Activated T-helper 1 cell treated with anti-CD3 and anti-CD28 coated beads, Interleukin-12 subunit alpha, Interleukin-12 subunit beta, Interleukin-2, Interleukin-4 antibody, amounts not matched to agents 30 ng/mL and 10 ng/mL and 1 ng/mL, durations not matched to agents 14 hours and 24 hours and 36 hours (primary cell): ENCODE data around the gene SOX9. TPM values are rescaled to one million over a fixed set of nuclear protein-coding genes. Genes with fewer than 3 reads are reported as not detected.

Source experiments
- DNase-seq: peaks from one replicate; pipeline ENCODE4 v3.0.0; 2021; ENCODE audit warnings: low spot score
- H3K27ac Mint-ChIP-seq: one replicate; pipeline ENCODE4 v1.8.0; 2021; ENCODE audit warnings: mild to moderate bottlenecking, mixed read lengths
- H3K27me3 Mint-ChIP-seq: one replicate; pipeline ENCODE4 v1.8.0; 2022; ENCODE audit warnings: mild to moderate bottlenecking, moderate library complexity, mixed read lengths; ENCODE audit not compliant: insufficient read depth
- H3K36me3 Mint-ChIP-seq: one replicate; pipeline ENCODE4 v1.8.0; 2021; ENCODE audit warnings: low read depth, mixed read lengths
- H3K4me1 Mint-ChIP-seq: one replicate; pipeline ENCODE4 v1.8.0; 2021; ENCODE audit warnings: low read depth, mixed read lengths
- H3K4me3 Mint-ChIP-seq: one replicate; pipeline ENCODE4 v1.8.0; 2021; ENCODE audit warnings: mild to moderate bottlenecking, moderate library complexity, mixed read lengths
- H3K9me3 Mint-ChIP-seq: one replicate; pipeline ENCODE4 v1.8.0; 2021; ENCODE audit warnings: mixed read lengths
- intact Hi-C: fragments of 100-400 bp; cut with micrococcal nuclease; formaldehyde crosslinking; loops from one replicate; pipeline ENCODE4 v1.15.1; 2024
- total RNA-seq: library from RNA; stranded (reverse); gene quantifications from 2 replicates; pipeline ENCODE4 v1.2.3, GENCODE V29; 2022

The SOX9 gene
- total RNA-seq, 1 donor from 2014 or later, result not detected

DNA sequence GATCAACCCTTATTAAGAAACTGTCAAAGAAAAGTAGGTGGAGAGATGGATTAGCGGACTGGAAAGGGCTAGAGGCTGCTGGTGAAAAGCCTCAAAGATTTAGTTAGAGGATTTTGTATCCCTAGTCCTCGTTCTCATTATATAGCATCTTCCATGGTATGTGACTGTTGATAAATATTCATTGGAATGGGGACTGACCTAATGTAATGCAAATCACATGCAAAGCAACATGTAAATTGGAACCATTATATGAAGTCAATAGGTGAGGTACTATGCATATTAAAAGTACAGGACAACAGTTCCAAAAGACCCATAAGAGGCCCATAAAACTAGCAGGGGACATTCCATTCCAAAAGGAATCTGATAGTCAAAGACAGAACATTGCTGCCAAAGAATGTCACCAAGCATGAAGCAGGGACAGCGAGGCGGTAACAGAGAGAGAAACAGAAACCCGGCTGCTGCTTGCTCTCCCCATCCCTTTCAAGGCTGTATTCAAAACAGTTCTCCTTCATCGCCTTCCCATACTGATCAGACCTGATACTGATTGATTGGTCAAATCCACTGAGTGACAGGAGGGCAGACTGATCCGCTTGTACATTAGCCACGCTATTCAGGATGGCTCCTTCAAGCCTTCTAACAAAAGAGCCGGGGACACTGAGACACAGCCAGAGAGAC lies 44.5 kb downstream of the SOX9 start:
- Mint-ChIP-seq H3K4me1 (no peaks in the 10 kb centered on the region), H3K36me3 (no peaks in the 10 kb centered on the region), H3K27me3 (no peaks in the 10 kb centered on the region), H3K27ac (no peak overlapping the region), H3K9me3 (peaks cover 7% of the 10 kb centered on the region), H3K4me3 (no peak overlapping the region)
- intact Hi-C loops, result no loop called here
- DNase-seq, result no peak

DNA sequence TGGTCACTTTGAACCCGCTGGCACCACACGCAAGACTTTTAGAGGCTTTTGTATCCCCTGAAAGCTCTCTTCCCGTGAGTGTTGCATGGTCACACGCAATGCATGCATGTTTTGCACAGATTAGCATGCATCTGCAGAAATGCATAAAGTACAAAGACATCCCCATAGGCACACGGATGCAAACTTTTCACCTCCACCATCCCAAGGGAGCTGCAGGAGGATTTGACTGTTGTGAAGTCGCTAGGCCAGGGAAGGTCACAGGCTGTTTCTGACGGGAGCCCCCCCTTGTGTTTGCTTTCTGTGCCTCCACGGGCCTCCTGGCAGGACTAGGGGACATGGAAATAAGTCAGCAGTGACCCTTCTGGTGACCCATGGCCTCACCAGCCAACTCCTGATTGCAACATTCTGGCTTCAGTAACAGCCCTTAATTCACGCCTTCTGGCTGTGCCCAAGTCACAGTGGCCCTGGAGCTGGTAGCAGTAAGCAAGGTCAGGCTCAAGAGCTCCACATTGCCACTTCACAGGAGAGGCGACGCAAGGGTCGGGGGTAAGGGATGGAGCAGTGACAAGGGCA lies 45.1 kb downstream of the SOX9 start:
- Mint-ChIP-seq H3K4me3 (no peak overlapping the region), H3K36me3 (no peaks in the 10 kb centered on the region), H3K9me3 (peaks cover 2% of the 10 kb centered on the region), H3K4me1 (no peaks in the 10 kb centered on the region), H3K27ac (no peak overlapping the region), H3K27me3 (no peaks in the 10 kb centered on the region)
- intact Hi-C loops, result no loop called here
- no peak for DNase-seq

DNA sequence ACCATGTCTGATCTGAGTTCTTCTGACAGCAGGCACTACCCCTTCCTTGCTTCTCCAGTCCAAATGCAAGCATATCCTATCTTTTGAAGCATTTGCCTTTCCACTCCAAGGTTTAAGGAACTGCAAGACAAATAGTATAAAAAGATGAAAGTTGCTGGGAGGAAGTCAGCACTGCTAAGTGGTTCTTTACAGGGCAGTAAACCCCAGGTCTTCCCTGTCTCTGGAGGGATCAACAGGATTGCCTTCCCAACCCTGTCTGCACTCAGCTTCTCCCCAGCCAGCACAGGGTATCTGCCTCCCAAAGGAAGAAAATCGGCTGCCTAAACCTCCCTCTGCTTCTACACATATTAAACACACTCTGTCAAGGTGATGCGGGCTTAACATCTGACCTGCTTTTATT lies 46.8 kb downstream of the SOX9 start:
- Mint-ChIP-seq H3K4me3 (no peak overlapping the region), H3K36me3 (no peaks in the 10 kb centered on the region), H3K4me1 (no peaks in the 10 kb centered on the region), H3K9me3 (no peaks in the 10 kb centered on the region), H3K27me3 (no peaks in the 10 kb centered on the region), H3K27ac (no peak overlapping the region)
- intact Hi-C loops, result no loop called here
- no peak for DNase-seq

DNA sequence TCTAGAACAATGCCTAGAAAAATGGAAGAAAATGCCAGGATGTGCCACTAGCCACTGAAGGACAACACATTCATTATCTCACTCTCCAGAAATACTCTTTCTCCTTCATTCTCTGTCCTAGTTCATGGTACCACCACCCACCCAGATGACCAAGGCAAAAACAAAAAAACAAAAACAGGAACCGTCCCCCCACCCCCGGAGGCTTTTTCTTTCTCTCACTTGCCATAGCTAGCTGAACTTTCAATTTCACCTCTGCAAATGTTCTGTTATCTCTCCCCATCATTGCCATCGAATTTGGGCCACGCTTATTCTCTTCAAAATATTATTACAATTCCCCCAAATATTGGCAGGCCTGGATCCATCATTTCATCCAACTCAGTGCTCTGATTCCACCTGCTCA lies 49.0 kb downstream of the SOX9 start:
- no peaks in the 10 kb centered on the region for H3K9me3 Mint-ChIP-seq
- H3K4me1 Mint-ChIP-seq, result no peaks in the 10 kb centered on the region
- no peaks in the 10 kb centered on the region for H3K36me3 Mint-ChIP-seq
- H3K27me3 Mint-ChIP-seq, result no peaks in the 10 kb centered on the region
- no peak for DNase-seq
- intact Hi-C loops, result no loop called here
- no peak overlapping the region for H3K4me3 Mint-ChIP-seq
- H3K27ac Mint-ChIP-seq, result no peak overlapping the region

DNA sequence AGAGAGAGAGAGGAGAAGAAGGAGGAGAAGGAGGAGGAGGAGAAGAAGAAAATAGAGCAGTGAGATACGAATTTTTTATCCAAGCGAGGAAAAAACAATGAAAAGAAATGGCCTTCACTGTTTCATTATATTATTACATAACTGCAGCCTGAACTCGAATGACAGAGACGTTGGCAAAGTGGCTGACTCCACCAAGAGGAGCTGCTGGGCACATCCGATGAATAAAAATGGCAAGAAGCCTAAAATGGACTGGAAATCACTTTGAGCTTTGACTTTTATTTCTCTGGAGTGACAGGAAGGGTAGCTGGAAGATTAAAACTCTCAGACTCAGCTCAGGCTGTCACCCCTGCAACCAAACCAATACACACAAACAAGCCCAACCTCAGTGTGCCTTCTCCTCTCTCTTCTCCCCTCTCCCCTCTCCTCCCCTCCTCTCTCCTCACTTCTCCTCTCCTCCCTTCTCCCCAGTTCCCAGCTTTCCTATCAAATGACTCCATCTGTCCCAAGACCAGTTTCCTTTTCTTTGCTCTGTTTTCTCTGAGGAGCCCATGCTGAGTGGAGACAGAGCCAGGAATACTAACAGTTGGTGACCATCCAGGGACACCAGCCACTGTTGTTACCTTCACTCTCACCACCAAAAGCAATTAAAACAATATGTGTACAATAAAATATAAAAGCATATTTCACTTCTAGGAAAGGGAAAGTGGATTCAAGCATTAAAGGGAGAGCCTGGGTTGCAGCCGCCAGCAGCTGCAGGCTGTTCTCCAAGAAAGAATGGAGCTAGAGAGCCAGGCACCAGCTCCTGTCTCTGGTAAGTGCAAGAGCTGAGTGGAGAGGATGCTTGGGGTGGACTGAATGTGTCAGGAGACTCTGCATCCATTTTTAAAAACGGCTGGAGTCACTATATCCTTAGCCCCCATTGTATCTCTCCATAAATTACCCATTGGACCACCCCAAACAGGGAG lies 51.2 kb downstream of the SOX9 start:
- Mint-ChIP-seq H3K27me3 (no peaks in the 10 kb centered on the region), H3K36me3 (no peaks in the 10 kb centered on the region), H3K27ac (no peak overlapping the region), H3K4me1 (no peaks in the 10 kb centered on the region), H3K4me3 (no peak overlapping the region), H3K9me3 (no peaks in the 10 kb centered on the region)
- no peak for DNase-seq
- intact Hi-C loops, result no loop called here

DNA sequence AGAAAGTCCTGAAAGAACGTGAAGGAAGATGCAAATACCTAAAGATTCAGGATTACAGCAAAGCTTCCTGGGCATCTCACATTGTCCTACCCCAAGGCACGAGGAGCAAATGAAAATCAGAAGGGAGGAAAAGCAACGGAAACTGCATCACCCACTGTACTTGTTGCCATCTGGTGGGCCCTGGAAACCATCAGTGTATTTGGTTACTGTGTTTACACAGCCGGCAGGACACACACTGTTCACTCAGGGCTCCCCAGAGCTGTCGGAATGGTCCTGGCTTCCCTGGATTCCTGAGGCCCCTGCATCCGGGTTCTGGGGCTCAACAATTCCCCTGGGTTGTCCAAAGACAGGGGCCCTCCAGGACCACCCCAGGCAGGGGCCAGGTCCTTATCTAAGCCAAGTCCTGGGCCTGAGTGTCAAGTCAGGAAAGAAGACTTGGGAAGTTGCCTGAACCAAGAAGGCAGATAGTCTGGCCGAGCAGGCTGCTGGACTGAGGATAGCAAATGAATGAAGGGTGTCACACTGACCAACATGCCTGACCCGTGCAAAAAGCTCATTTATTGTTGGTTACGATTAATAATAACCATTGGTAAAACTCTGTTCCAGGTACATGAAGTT lies 52.8 kb downstream of the SOX9 start:
- H3K27ac Mint-ChIP-seq, result no peak overlapping the region
- H3K27me3 Mint-ChIP-seq, result no peaks in the 10 kb centered on the region
- no peaks in the 10 kb centered on the region for H3K4me1 Mint-ChIP-seq
- H3K36me3 Mint-ChIP-seq, result no peaks in the 10 kb centered on the region
- no peaks in the 10 kb centered on the region for H3K9me3 Mint-ChIP-seq
- intact Hi-C loops, result no loop called here
- DNase-seq, result no peak
- no peak overlapping the region for H3K4me3 Mint-ChIP-seq

DNA sequence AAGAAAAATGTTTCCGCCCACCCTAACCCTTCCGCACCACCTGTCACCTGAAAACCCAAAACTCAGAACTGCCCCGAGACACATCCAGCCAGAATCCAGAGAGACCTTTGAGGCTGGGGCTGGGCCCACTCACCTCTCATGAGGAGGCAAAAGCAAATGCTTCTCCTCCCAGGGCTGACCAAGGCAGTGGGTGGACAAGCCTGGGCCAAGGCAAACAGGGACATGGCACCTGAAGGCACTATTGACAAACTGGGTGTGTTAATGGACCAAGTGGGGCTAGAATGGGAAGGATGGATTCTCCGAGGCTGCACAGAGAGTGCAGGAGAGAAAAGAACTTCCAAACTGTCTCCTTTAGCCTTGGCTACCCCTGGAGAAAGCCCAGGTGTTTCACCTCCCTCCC lies 54.4 kb downstream of the SOX9 start:
- H3K27ac Mint-ChIP-seq, result no peak overlapping the region
- H3K4me3 Mint-ChIP-seq, result no peak overlapping the region
- intact Hi-C loops, result no loop called here
- no peak for DNase-seq
- no peaks in the 10 kb centered on the region for H3K27me3 Mint-ChIP-seq
- H3K36me3 Mint-ChIP-seq, result no peaks in the 10 kb centered on the region
- H3K9me3 Mint-ChIP-seq, result no peaks in the 10 kb centered on the region
- H3K4me1 Mint-ChIP-seq, result no peaks in the 10 kb centered on the region
